Fibroblast of mammary gland (primary cell): ENCODE results near the gene LRRC4.

Experiments used
- DNase-seq: peaks from one replicate; pipeline ENCODE4 v3.0.0-alpha.2; 2010; ENCODE audit warnings: low read depth
- H3K4me3 ChIP-seq: 2 replicates; pipeline ENCODE4 v1.5.1; 2011; ENCODE audit warnings: low read depth, mild to moderate bottlenecking, low read length, moderate library complexity; ENCODE audit not compliant: control insufficient read depth
- CTCF ChIP-seq: conservative IDR thresholded peaks from 2 replicates; pipeline ENCODE4 v1.5.1; 2011; ENCODE audit warnings: low read depth, low read length, inconsistent platforms; ENCODE audit not compliant: control insufficient read depth, insufficient read depth

The LRRC4 gene

GRCh38 chr7:127981965-127982364 is 49.3 kb downstream of the LRRC4 start:
- DNase-seq, result no peak
- no peak overlapping the region for H3K4me3 ChIP-seq
- TF ChIP-seq CTCF, result no peak

DNA sequence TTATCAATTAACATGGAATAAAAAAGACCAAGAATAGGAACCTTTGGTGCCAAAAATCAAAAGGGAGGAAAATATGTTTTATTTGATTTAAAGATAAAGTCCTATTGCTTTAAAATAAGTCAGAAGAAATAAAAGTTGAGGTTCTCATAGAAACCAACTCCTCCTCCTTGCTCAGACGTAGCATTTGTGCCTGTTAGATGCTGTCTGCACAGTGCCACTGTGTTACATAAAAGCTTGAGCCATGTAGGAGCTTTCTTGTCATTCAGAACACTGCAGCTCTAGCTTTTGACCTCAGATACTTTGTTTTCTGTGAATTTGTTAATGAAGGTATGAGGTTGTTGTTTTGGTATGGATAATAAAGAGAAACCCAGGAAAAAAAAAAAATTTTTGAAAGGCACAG is 50.3 kb downstream of the LRRC4 start:
- no peak overlapping the region for H3K4me3 ChIP-seq
- no peak for TF ChIP-seq CTCF
- no peak for DNase-seq

DNA sequence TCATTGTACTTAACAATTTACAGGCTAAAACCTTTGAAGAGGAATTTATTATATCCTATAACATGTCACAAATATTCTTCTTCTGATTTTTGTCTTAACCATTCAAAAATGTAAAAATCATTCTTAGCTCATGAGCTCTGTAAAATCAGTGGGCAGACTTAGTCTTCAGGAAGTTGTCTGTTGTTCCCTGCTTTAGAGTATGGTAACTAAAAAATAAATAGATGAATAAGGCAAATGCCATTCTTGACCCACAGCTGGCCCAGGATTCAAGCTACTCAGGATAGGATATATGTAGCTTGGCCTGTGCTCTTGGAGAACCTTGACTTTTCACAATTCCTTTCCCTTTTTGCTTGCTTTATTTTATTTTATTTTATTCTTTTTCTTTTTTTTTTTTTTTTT is 51.5 kb downstream of the LRRC4 start:
- no peak for DNase-seq
- TF ChIP-seq CTCF, result no peak
- no peak overlapping the region for H3K4me3 ChIP-seq

DNA sequence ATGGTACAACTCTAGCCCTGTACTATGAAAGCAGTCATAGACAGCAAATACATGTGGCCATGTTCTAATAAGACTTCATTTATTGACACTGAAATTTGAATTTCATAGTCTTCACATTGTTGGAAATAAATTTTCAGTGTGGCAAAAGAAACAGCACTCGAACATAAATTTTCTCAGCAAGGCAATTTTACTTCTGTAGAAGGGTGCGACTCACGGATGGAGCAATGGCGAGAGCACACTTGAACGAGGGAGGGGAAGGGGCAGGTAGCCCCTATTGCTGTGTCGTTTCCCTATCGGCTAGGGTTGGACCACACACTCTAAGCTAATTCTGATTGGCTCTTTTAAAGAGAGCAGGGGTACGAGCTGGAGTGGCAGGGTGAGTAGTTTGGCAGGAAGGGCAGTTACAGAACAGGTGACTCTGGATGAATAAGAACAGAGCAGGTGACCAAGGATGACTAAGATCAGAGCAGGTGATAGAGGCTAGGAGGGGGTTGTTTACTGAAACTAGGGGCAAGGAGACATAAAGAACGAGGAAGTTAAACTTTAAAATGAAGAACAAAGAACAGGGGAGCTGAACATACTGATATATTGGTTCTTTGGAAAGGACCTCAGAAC is 52.0 kb downstream of the LRRC4 start:
- TF ChIP-seq CTCF, result no peak
- no peak overlapping the region for H3K4me3 ChIP-seq

GRCh38 chr7:127978421-127978820 is 52.8 kb downstream of the LRRC4 start:
- H3K4me3 ChIP-seq, result no peak overlapping the region
- DNase-seq, result no peak
- no peak for TF ChIP-seq CTCF

More for the DNA sequence above, 52.0 kb downstream of the LRRC4 start:
- no peak for DNase-seq
